Activated CD4-positive, alpha-beta T cell treated with anti-CD3 and anti-CD28 coated beads for 36 hours (primary cell): Measurements from ENCODE around the gene UGT1A9. TPM values are rescaled to one million over a fixed set of nuclear protein-coding genes. Genes with fewer than 3 reads are reported as not detected.
"Not testable (repeated sequence)": the region's sequence is repeated elsewhere in the genome, so short reads cannot be mapped to it uniquely, and the experiment has no call there.

Experiments used
- ATAC-seq: fragments of 200-7000 bp; cut with Tn5 transposase; one replicate; pipeline ENCODE4 v1.10.0; 2021; ENCODE audit warnings: mild to moderate bottlenecking, moderate library complexity
- CTCF ChIA-PET: fragments of 350-600 bp; sonication (Branson Sonifier 250); formaldehyde crosslinking; loops from one replicate; lab custom pipeline; 2021; ENCODE audit warnings: antibody characterized with exemption; lab: Charles Lee
- POLR2A ChIA-PET: fragments of 350-600 bp; sonication (Branson Sonifier 250); formaldehyde crosslinking; loops from one replicate; lab custom pipeline; 2021; ENCODE audit warnings: antibody characterized with exemption, inconsistent platforms; lab: Charles Lee
- DNase-seq: peaks from one replicate; pipeline ENCODE4 v3.0.0-alpha.2; 2020
- H3K27ac Mint-ChIP-seq: one replicate; pipeline ENCODE4 v1.8.0; 2021; ENCODE audit warnings: mixed read lengths
- H3K27me3 Mint-ChIP-seq: one replicate; pipeline ENCODE4 v1.8.0; 2021; ENCODE audit warnings: mixed read lengths
- H3K36me3 Mint-ChIP-seq: one replicate; pipeline ENCODE4 v1.8.0; 2021; ENCODE audit warnings: low read depth, mixed read lengths
- H3K4me1 Mint-ChIP-seq: one replicate; pipeline ENCODE4 v1.8.0; 2021; ENCODE audit warnings: mixed read lengths
- H3K4me3 Mint-ChIP-seq: one replicate; pipeline ENCODE4 v1.8.0; 2021; ENCODE audit warnings: mild to moderate bottlenecking, moderate library complexity, mixed read lengths
- H3K9me3 Mint-ChIP-seq: one replicate; pipeline ENCODE4 v1.8.0; 2021; ENCODE audit warnings: low read depth, mixed read lengths
- intact Hi-C, 2 experiments: fragments of 100-400 bp; cut with DNase I in 1 of 2; cut with micrococcal nuclease in 1 of 2; formaldehyde crosslinking; loops; one replicate each; pipeline versions ENCODE4 v1.14.2 to v1.15.1; 2022 to 2024; cut with DNase I, micrococcal nuclease
- total RNA-seq, 2 experiments: library from RNA; stranded (reverse); gene quantifications; one replicate each; pipeline ENCODE4 v1.2.3, GENCODE V29; 2021

Gene UGT1A9
- total RNA-seq, 2 experiments from 2014 or later = not detected

DNA sequence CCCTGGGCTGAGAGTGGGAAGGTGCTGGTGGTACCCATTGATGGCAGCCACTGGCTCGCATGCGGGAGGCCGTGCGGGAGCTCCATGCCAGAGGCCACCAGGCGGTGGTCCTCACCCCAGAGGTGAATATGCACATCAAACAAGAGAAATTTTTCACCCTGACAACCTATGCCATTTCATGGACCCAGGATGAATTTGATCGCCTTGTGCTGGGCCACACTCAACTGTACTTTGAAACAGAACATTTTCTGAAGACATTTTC is 75.5 kb downstream of the UGT1A9 start:
- Mint-ChIP-seq H3K27ac (no peak overlapping the region), H3K4me1 (no peaks in the 10 kb centered on the region), H3K9me3 (peaks cover 8% of the 10 kb centered on the region), H3K4me3 (no peak overlapping the region), H3K36me3 (no peaks in the 10 kb centered on the region), H3K27me3 (peaks cover 24% of the 10 kb centered on the region)
- intact Hi-C loops = no loop called here
- DNase-seq (no peak), ATAC-seq (no peak)
- ChIA-PET POLR2A (no interaction called here), CTCF (no interaction called here)

- H3K4me3 Mint-ChIP-seq, H3K9me3 Mint-ChIP-seq, H3K4me1 Mint-ChIP-seq, DNase-seq, H3K27ac Mint-ChIP-seq, POLR2A ChIA-PET, ATAC-seq, H3K36me3 Mint-ChIP-seq, intact Hi-C loops: not testable (repeated sequence)
- H3K27me3 Mint-ChIP-seq = peaks cover 24% of the 10 kb centered on the region
- CTCF ChIA-PET = interaction anchor here (0.7 kb wide), 1 partner anchor 58 kb away, joined by 3 read pairs; no protein-coding TSS in a partner anchor
Observed at GRCh38 chr2:233750689-233751088, 79.0 kb downstream of the UGT1A9 start.

DNA sequence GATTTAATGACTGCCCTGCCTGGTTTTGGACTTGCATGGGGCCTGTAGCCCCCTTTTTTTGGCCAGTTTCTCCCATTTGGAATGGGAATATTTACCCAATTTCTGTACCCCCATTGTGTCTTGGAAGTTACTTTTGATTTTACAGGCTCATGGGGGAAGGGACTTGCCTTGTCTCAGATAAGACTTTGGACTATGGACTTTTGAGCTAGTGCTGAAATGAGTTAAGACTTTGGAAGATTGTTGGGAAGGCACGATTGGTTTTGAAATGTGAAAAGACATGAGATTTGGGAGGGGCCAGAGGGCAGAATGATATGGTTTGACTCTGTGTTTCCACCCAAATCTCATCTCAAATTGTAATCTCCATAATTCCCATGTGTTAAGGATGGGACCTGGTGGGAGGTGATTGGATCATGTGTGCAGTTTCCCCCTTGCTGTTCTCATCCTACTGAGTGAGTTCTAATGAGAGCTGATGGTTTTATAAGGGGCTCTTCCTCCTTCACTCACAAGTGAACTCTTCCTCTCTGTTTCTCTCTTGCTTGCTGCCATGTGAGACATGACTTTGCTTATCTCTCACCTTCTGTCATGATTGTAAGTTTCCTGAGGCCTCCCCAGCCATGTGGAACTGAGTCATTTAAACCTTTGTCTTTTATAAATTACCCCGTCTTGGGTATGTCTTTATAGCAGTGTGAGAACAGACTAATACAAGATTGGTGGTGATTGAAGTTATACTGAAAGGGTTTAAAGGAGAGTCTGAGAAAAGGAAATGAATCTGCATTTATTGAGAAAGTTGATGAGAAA is 79.7 kb downstream of the UGT1A9 start:
- H3K4me1 Mint-ChIP-seq, ATAC-seq, DNase-seq, intact Hi-C loops, POLR2A ChIA-PET, H3K36me3 Mint-ChIP-seq, H3K4me3 Mint-ChIP-seq, H3K27ac Mint-ChIP-seq, H3K9me3 Mint-ChIP-seq: not testable (repeated sequence)
- CTCF ChIA-PET = interaction anchor here (0.7 kb wide), 1 partner anchor 59 kb away, joined by 3 read pairs; no protein-coding TSS in a partner anchor
- peaks cover 23% of the 10 kb centered on the region for H3K27me3 Mint-ChIP-seq

DNA sequence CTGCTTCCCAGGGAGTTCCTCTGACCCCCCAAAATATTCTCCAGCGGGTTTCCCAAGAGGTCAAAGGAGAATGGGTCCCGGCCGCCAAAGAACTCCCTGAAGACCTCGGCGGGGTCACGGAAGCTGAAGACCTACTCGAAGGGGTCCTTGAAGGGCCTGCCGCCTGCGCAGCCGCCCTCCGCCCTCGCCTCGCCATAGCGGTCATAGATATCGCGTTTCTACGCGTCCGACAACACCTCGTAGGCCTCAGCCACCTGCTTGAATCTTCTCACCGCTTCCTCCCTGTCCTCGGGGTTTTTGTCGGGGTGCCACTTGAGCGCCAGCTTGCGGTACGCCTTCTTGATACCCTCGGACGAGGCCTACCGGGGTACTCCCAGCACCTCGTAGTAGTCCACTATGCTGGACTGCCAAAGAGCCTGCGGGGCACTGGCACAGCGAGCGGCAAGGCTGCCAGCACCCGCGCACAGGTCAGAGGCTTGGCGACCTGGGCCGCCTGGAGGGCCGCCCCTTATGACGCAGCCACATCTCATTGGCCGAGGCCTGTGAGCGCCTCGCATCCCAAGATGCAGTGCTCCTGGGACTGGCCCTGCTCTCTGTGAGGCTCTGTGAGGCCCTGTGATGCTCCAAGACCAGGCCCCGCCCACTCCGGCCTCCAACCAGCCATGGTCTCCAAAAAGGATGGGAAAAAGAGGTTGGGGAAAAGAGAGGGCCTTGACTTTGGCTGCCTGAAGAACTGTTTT is 83.3 kb downstream of the UGT1A9 start:
- peaks cover 7% of the 10 kb centered on the region for H3K27me3 Mint-ChIP-seq
- peaks cover 4% of the 10 kb centered on the region for H3K9me3 Mint-ChIP-seq
- no peak overlapping the region for H3K4me3 Mint-ChIP-seq
- ChIA-PET POLR2A (no interaction called here), CTCF (no interaction called here)
- H3K4me1 Mint-ChIP-seq = no peaks in the 10 kb centered on the region
- no peak overlapping the region for H3K27ac Mint-ChIP-seq
- DNase-seq (no peak), ATAC-seq (no peak)
- H3K36me3 Mint-ChIP-seq = no peaks in the 10 kb centered on the region
- intact Hi-C loops = no loop called here

- ATAC-seq = no peak
- peaks cover 6% of the 10 kb centered on the region for H3K27me3 Mint-ChIP-seq
- no peaks in the 10 kb centered on the region for H3K4me1 Mint-ChIP-seq
- H3K9me3 Mint-ChIP-seq = peaks cover 1% of the 10 kb centered on the region
- intact Hi-C loops = no loop called here
- H3K4me3 Mint-ChIP-seq = no peak overlapping the region
- ChIA-PET POLR2A (no interaction called here), CTCF (no interaction called here)
- DNase-seq = no peak
- no peak overlapping the region for H3K27ac Mint-ChIP-seq
- no peaks in the 10 kb centered on the region for H3K36me3 Mint-ChIP-seq
Observed at GRCh38 chr2:233756429-233757081, 84.9 kb downstream of the UGT1A9 start.

DNA sequence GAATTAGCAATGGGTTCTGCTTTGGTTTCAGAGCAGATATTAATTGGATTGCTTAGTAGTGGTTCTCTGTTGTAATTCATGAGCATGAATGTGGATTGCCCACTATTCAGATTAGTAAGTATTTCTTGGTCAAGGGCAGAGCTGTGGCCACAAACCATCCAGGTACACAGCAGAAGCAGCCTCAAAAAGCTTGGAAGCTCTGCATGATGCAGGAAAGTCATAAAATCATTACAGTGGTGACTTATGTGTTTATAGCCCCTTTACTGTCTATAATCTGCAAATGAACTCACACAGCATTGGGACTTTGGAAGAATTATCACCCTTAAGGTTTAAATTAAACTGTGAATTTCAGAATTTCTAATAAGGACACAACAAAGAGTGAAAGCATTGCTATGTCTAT is 86.4 kb downstream of the UGT1A9 start:
- Mint-ChIP-seq H3K36me3 (no peaks in the 10 kb centered on the region), H3K27me3 (no peaks in the 10 kb centered on the region), H3K9me3 (no peaks in the 10 kb centered on the region), H3K4me3 (no peak overlapping the region), H3K4me1 (no peaks in the 10 kb centered on the region), H3K27ac (no peak overlapping the region)
- ChIA-PET CTCF (no interaction called here), POLR2A (no interaction called here)
- ATAC-seq = no peak
- DNase-seq = no peak
- intact Hi-C loops = no loop called here

- DNase-seq = no peak
- Mint-ChIP-seq H3K4me3 (no peak overlapping the region), H3K9me3 (no peaks in the 10 kb centered on the region), H3K27ac (no peak overlapping the region), H3K4me1 (no peaks in the 10 kb centered on the region), H3K36me3 (no peaks in the 10 kb centered on the region), H3K27me3 (peaks cover 6% of the 10 kb centered on the region)
- intact Hi-C loops = no loop called here
- no peak for ATAC-seq
- ChIA-PET CTCF (no interaction called here), POLR2A (no interaction called here)
Observed at GRCh38 chr2:233758849-233759248, 87.2 kb downstream of the UGT1A9 start.

- no peak within 1 kb of the TSS for H3K4me3 Mint-ChIP-seq
- ChIA-PET CTCF (no interaction called here), POLR2A (no interaction called here)
- H3K9me3 Mint-ChIP-seq = no peaks in the 10 kb centered on the region
- DNase-seq (no peak), ATAC-seq (no peak)
- no peaks in the 10 kb centered on the region for H3K4me1 Mint-ChIP-seq
- intact Hi-C loops = no loop called here
- no peaks in the 10 kb centered on the region for H3K36me3 Mint-ChIP-seq
- no peak within 1 kb of the TSS for H3K27ac Mint-ChIP-seq
- peaks cover 9% of the 10 kb centered on the region for H3K27me3 Mint-ChIP-seq
Observed at GRCh38 chr2:233760043-233760442, 88.3 kb downstream of the UGT1A9 start, which contains the start of gene UGT1A1. Gene UGT1A1 (plus strand): TSS chr2:233760270. CDS start chr2:233760288, 18 bp downstream.

DNA sequence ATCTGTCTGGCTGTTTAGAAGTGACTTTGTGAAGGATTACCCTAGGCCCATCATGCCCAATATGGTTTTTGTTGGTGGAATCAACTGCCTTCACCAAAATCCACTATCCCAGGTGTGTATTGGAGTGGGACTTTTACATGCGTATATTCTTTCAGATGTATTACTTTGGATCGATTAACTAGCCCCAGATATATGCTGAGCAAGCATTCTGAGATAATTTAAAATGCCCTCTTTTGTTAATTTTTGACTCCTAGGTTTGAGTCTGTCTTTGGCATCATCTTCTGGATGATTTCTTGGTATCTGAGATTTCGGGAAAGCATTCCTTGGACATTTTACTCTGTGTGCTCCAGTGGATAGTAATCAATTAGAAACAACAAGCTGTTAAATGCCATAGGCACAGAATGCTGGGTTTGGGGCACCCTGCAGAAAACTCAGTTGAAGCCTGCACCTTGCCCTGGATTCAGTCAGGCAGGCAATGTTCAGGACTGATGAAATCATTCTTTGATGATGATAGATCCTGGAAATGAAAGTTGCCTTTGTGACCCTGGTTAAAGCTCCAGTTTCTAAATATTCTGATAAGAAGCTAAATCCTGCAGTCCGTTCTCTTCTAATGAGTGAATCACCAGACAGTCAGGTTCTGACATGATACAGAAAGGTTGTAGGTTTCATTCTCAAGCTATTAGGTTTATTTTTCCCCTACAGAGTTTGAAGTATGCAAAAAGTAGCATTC is 89.5 kb downstream of the UGT1A9 start:
- ChIA-PET POLR2A (no interaction called here), CTCF (no interaction called here)
- ATAC-seq (no peak), DNase-seq (no peak)
- Mint-ChIP-seq H3K27ac (no peak overlapping the region), H3K4me1 (no peaks in the 10 kb centered on the region), H3K27me3 (peaks cover 13% of the 10 kb centered on the region), H3K9me3 (no peaks in the 10 kb centered on the region), H3K4me3 (no peak overlapping the region), H3K36me3 (no peaks in the 10 kb centered on the region)
- intact Hi-C loops = no loop called here

DNA sequence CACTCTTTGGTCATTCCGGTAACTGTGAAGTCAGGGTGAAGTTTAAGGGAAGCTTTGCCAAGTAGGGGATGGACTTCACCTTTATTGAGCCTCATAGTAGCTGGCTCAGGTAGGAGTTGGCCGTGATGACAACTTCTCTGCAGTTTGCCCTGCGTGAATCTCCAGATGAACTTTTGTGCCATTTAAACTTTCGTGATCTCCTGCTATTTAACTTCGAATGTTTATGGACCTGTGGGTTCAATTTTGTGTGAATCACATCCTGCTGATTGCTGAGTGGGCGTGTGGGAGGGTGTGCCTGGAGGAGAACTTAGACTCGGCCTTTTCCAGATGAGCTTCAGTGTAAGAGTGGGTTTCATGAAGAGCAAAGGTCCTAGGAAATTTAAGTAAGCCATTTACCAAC is 92.6 kb downstream of the UGT1A9 start:
- Mint-ChIP-seq H3K4me3 (no peak overlapping the region), H3K4me1 (no peaks in the 10 kb centered on the region), H3K27me3 (peaks cover 19% of the 10 kb centered on the region), H3K9me3 (no peaks in the 10 kb centered on the region), H3K36me3 (no peaks in the 10 kb centered on the region), H3K27ac (no peak overlapping the region)
- ATAC-seq (no peak), DNase-seq (no peak)
- ChIA-PET POLR2A (no interaction called here), CTCF (no interaction called here)
- intact Hi-C loops = no loop called here

DNA sequence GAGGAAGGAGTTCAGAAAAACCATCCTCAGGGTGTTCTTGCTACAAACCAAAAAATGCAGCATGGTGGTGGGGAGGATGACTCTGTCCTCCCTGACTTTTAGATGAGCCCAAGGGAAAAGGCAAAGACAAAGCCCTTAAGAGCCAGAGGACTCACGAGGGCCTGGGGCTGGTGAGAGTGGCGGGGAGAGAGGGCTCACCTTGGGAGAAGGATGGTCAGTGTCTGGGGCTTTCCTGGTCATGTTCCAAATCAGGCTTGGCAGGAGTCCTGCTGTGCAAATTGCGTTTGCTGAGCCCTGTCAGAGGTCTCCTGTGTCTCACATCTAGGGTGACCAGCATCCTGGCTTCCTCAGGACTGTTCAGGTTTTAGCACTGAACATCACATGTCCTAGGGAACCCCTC is 93.1 kb downstream of the UGT1A9 start:
- ATAC-seq (no peak), DNase-seq (no peak)
- Mint-ChIP-seq H3K9me3 (no peaks in the 10 kb centered on the region), H3K4me1 (no peaks in the 10 kb centered on the region), H3K36me3 (no peaks in the 10 kb centered on the region), H3K4me3 (no peak overlapping the region), H3K27ac (no peak overlapping the region), H3K27me3 (peaks cover 20% of the 10 kb centered on the region)
- intact Hi-C loops = no loop called here
- CTCF ChIA-PET = no interaction called here
- POLR2A ChIA-PET = no interaction called here
